ENCODE measurements around the gene NCEH1.
"Not testable (repeated sequence)": the region's sequence is repeated elsewhere in the genome, so short reads cannot be mapped to it uniquely, and the experiment has no call there.

Gene NCEH1

DNA sequence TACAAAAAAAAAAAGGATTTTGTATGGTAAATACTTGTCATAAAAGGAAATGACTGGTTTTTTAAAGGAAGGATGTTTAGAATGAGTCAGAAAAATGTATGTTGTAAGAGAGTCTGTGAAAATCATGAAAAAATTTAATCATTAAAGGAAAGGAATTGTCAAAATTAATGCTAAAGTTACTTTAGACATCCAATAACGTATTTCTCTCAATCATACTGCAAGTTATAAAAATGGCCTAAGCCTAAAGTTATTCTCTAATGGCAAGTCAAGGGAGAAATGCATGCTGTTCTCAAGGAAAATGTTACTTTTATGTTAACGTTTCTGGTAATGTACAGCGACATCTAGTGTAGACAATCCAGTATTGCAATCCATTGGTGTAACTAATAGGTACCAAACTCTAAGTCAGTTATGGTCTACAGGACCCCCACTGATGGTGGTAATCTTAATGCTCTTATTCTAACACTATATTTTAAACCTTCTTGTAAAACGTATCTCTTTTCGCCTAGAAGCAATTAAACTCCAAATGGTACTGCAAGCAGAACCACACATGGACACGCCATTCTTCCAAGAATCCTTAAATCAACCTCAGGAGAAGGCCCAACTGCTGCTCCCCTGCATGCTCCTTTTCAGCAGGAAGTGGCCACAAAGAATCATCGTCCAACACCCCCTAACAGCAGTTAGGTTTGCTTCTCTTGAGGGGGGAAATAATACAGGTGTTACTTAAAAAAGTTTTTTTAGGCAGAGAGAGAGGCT is 35.2 kb downstream of the NCEH1 start:
- DNase-seq (ENCODE audit: low read depth) = peak; percentile 29

DNA sequence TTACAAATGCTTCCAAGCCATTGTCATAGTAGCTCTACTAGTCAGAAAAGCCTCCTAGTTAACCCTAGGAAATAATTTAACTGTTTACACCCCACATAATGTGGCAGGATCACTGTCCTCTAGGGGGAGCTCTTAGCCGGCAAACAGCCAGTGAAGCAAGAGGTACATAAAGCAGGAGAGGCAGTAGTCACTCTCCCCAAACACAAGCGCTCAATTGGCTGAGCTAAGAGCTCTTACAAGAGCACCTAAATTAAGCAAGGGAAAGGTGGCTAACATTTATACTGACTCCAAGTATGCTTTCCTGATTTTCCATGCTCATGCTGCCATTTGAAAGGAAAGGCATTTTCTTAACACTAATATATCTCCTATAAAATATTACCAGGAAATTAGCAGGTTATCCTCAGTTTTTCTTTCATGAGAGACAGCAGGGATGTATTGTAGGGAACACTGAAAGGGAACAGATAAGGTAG is 37.6 kb downstream of the NCEH1 start:
- peak; percentile 59 for DNase-seq (ENCODE audit: low read depth)

- DNase-seq (ENCODE audit: low read depth) = no peak
These were observed 41.8 kb downstream of the NCEH1 start for GRCh38 chr3:172669021-172669420.

DNA sequence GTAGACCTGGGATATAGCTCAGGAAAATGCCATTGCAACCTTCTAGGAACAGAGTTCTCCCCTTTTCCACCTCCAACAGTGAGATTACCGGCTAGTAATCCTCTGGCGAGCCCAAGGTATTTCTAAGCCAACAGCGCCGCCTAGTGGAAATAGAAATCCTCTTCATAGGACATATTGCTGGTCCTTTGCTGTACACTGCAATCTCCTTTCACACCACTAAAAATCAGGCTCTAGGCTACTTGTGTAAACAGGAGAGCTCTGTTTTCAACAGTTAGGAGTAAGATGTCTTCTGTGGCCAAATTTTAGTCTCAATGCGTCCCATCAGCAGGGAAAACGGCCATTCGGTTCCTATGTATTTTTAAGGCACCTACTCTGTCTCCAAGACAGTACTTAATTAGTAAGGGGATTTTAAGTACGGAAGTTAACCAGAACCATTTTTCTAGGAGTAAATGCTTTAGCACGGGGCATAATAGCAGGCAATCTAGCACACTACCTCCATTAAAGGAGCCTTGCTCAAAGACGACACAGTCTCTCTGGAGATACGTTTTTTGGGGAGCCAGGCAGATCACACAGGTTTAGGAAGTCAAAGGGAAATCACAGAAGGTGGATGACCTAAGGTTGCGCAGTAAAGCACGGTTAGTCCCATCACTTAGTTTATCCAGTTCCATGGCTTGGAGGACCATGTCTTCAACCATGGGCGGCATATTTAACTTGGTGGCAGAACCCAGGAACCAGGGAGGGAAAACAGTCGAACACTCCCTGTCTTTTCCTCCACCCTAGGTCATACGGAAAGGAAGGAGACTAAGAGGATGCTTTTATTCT is 43.8 kb downstream of the NCEH1 start:
- DNase-seq (ENCODE audit: low read depth) = peak; percentile 73

- no peak for DNase-seq (ENCODE audit: low read depth)
These were observed 44.5 kb downstream of the NCEH1 start for GRCh38 chr3:172666181-172666872.

DNA sequence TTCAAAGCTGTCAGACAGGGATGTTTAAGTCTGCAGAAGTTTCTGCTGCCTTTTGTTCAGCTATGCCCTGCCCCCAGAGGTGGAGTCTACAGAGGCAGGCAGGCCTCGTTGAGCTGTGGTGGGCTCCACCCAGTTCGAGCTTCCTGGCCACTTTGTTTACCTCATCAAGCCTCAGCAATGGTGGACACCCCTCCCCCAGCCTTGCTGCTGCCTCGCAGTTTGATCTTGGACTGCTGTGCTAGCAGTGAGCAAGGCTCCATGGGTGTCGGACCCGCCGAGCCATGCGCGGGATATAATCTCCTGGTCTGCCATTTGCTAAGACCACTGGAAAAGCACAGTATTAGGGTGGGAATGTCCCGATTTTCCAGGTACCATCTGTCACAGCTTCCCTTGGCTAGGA is 45.4 kb downstream of the NCEH1 start:
- DNase-seq (ENCODE audit: low read depth) = not testable (repeated sequence)

DNA sequence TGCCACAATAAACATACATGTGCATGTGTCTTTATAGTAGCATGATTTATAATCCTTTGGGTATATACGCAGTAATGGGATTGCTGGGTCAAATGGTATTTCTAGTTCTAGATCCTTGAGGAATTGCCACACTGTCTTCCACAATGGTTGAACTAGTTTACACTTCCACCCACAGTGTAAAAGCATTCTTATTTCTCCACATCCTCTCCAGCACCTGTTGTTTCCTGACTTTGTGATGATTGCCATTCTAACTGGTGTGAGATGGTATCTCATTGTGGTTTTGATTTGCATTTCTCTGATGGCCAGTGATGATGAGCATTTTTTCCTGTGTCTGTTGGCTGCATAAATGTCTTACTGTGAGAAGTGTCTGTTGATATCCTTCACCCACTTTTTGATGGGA is 50.4 kb downstream of the NCEH1 start:
- not testable (repeated sequence) for DNase-seq (ENCODE audit: low read depth)

GRCh38 chr3:172659246-172660002 is 51.4 kb downstream of the NCEH1 start:
- DNase-seq (ENCODE audit: low read depth) = no peak

DNA sequence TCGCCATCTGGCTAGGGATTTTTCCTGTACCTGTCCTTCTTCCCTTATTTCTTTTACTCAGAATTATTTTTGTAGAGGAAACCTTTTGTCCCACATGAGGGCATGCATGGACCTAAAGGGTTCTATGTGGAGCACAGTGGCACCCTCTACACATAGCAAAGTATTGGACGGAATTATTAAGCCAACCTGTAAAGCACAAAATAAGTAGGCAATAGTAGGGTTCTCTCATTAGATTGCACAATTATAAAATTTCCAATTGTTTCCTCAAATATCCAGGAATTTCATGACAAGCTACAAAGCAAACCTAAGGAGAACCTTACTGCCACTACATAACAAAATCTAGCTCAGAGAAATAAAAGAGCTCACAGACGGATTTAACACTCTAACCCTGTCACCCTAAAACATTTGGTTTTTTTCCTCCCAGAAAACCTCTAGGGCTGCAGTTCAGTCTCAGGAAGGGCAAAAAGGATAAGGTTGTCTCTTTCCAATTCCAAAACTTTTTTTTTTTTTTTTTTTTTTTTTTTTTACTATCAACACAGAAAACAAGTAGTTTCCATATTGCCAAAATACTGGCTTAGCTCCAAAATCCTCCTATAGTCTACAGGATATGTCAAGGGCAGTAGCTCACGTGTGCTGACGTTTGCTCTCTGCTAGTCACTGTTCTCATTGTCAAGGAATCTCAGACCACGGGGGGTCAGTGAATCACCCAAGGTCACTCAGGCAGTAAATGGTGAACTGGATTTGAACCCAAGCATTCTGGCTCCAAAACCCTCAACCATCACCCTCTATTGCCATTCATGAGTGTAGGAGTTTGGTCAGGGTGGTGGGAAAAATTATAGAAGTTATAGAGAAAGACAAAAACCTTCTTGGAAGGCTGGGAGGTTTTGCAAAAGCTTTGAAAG is 52.3 kb downstream of the NCEH1 start:
- DNase-seq (ENCODE audit: low read depth) = peak; percentile 65

- no peak for DNase-seq (ENCODE audit: low read depth)
These were observed 54.3 kb downstream of the NCEH1 start for GRCh38 chr3:172656602-172657001.

GRCh38 chr3:172655388-172655787 is 55.5 kb downstream of the NCEH1 start:
- DNase-seq (ENCODE audit: low read depth) = no peak

- no peak for DNase-seq (ENCODE audit: low read depth)
These were observed 56.4 kb downstream of the NCEH1 start for GRCh38 chr3:172654470-172654869.

- no peak for DNase-seq (ENCODE audit: low read depth)
These were observed 57.8 kb downstream of the NCEH1 start for GRCh38 chr3:172653004-172653572.

DNA sequence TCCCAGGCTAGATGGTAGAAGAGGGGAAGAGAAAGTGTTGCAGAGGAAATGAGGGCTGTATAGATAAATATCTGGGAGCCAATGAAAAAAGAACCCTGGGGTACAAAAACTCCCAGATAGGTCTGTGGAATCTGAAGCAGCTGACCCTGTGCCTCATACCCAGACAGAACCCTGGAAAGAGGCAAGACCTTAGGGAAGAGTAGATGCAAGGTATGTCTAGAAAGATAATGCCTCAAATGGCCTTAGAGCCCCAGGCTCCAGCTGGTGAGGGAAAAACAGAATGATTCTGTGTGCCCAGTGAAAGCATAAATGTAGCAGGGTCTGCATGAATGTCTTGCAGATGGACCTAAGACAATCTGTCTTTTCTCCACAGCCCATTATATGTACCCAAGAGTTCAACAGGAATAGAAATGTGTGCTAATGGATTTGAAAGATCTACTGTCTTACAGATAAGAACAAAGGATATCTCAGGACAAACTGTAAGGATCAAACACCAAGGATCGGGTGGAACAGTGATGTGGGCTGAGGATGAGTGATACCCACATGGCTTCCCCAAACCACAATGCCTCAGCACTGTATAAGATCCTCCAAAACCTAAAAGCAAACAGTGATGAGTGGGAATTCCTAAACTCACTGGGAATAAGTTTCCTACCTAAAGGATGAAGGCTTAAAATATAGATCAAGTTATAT is 58.8 kb downstream of the NCEH1 start:
- DNase-seq (ENCODE audit: low read depth) = no peak

GRCh38 chr3:172649987-172650386 is 60.9 kb downstream of the NCEH1 start:
- no peak for DNase-seq (ENCODE audit: low read depth)

DNA sequence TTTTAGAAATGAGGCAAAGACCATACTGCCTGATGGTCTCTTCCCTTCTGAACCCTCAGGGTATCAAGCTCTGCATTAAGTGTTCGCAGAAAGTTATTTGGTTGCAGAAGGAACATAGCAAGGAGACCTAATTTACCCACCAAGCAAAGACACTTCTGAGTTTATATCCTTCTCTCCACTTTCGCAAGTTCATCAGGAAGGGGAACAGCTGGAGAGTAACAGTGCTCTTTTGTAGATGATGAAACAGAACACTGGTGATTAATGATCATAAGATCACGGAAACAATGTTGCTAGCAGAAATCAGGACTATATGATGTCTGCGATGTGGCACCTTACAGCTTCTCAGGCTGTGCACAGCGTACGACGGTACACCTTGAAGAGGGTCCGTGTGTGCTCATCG is 62.1 kb downstream of the NCEH1 start:
- no peak for DNase-seq (ENCODE audit: low read depth)

DNA sequence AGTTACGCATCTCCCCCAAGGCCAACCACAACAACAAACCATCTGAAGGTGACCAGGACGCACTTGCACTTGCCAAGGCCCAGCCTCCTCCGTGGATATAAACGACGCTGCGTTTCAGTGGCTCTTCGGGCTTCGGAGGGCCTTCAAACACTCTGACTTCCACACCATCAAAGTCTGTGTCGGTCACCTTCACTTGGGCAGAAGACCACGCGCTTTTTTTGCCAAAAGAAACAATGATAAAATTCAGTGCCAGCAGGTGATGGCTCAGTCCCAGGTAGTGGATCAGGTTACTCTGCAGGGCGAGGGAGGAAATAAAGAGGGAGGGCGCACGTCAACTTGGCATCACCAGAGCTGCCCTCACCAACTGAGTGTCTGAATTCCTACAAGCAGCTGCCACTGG is 63.0 kb downstream of the NCEH1 start:
- no peak for DNase-seq (ENCODE audit: low read depth)

GRCh38 chr3:172647080-172647479 is 63.8 kb downstream of the NCEH1 start:
- DNase-seq (ENCODE audit: low read depth) = no peak

DNA sequence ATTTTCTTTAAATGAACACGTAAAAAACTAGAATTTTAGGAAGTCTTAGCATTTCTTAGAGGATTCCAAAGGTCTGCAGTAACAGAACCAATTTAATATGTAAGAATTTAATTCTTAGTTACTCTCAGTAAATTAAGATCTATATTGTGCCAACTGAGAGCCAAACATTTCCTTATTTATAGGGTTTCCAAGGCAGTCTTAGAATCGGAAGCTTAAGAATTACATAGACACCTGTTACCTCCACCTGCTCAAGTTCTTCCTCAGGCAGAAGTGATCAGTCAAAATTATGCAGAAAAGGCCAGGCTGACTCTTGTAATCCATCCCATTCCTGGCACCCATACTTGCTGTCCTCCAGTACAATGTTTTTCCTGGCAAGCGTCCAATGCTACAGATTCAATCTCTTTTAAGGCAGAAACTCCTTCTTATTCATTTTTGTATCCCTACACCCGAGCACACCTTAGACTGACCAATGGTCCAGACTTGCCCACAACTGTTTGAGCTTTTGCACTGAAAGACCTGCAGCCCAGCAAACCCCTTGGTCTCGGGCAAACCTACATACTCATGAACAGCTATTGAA is 64.3 kb downstream of the NCEH1 start:
- peak; percentile 66 for DNase-seq (ENCODE audit: low read depth)

DNA sequence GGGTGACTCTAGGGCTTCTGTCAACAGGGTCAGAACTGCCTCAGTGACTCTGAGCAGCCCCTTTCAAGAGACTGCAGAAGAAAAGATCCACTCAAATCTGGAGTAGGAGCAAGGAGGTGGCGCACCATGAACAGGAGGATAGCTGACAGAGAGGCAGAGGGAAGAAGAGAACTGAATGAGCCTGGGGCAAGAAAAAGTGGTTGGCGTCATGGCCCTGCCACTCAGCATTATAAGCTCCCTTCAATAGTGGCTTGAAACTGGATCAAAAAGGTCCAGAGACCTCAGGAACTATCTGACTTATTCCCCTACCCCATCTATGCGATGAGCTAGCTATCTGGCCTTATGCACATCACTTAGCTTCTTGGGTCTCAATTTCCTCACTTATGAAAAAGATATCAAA is 66.6 kb downstream of the NCEH1 start:
- DNase-seq (ENCODE audit: low read depth) = no peak
